CD4-positive, alpha-beta T cell treated with Interleukin-17A for 4 hours (primary cell): ENCODE results near the gene OR6K3.

ENCODE experiments used
- DNase-seq: peaks from one replicate; pipeline ENCODE4 v3.0.0-alpha.2; 2020; ENCODE audit warnings: mixed read lengths

OR6K3 gene

DNA sequence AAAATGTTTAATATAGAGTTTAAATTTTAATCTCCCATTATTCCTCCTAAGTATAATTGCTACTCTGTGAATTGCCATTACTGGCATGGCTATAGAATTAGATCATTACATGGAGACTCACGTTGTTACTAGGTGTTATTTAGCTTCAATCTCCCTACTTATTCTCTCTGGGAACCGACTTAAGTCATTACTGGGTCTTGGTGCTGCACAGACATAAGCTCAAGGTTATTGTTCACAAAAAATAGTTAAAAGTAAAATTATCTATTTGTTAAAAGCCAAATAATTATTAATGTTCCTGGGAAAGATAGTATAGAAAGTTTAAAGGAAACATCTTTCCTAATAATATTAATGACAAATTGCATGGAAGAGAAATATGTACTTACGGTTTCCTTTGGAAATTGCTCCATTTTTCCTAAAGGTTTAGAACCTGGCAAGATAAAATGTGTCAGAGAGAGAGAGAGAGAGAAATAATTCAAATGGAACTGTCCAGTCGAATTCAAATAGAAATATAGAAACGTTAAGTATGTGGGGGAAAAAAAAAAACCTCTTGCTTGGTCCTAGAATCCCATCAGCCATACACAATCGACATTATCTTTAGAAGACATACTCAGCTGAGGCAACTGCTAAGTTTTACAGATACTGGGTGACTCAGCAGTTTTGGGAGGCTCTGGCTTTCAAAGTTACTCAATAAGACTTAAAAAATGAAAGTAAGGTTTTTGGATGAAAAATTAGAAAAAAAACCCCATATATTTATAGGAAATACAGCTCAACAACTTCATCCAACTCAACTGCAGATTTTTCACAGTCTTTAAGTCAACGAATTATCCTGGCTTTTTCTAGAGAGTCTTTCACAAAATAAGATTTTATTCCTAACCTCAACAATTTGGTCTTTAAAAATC lies 34.2 kb downstream of the OR6K3 start, which contains the start of gene SPTA1:
Gene SPTA1, minus strand, starts transcription at position 605 of the 899 bp plus-strand sequence. Its CDS starts 198 bp downstream, at position 407.
- no peak for DNase-seq

DNA sequence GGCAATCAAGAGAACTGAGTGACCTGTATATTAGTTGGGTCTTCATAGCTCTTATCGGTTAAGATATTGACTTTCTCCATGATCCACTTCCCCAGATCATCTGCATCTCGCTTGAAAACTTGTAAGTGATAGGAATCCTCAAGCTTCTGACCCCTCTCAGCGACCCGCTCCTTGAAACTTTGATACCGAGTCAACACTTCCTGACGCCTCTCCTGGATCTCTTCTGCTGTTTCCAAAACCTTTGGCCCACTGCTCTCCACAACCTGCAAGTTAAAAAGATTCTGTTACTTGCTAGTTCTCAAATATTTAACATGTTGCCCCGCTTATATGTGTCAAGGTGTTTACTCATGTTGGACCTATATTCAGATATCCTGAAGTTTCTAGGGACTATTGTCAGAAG lies 35.4 kb downstream of the OR6K3 start:
- no peak for DNase-seq

DNA sequence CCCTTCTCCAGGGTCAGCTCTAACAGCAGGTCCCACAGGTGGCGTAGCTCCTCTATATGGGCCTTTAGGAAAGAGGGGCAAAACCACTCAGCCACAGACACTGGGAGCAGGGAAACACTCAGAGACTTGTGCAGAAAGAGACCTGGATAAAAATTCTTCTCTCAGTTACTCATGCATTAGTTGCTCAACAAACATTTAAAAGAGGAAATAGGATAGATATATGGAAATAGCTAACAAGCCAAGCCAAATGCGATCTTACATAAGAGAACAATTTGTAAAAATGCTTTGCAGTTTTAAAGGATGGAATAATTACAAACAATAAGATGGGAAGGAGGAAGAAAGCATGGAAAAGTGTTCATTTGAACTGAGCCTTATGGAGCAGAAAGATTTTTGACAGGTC lies 38.9 kb downstream of the OR6K3 start:
- DNase-seq, result no peak

DNA sequence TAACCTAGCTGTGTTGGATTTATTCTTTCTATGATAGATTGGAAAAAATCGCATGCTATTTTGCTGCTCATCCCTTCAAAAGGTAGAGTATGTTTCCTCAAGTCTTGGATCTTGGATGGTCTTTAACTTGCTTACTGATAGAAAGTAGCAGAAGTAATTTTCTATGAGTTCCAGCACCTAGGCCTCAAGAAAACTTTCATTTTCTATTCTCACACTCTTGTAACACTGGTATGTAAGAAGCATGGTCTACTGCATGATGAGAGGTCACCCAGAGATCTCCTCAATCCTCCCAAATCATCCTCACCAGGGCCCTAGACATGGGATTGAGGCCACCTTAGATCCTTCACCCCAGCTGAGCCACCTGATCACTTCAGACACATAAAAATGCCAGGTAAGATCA lies 41.2 kb downstream of the OR6K3 start:
- no peak for DNase-seq

DNA sequence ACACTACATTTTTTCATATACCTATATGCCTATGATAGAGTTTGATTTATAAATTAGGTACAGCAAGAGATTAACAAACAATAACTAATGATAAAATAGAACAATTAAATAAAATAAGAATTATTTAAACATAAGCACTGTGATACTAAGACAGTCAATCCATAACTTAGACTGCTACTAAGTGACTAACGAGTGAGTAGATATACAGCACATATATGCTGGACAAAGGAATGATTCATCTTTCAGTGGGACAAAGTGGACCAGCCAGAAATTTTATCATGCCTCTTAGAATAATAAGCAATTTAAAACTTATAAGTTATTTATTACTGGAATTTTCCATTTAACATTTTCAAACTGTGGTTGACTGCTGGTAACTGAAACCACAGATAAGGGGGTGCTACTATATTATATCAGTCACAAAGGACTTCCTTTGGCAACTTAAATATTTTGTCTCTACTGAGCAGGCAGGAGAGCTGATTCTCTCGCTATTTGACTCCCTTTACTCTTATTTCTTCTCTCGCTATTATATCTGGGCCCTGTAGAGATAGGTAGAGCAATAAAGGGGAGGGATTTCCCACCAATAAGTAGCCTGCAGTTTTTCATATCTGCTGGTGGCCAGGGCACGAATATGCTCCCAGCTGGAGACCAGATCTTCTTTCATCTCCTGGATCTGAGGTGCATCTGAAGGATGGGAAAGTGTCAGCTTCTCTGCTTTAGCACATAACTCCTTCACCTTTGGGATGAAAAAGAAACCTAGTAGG lies 44.8 kb downstream of the OR6K3 start:
- no peak for DNase-seq

DNA sequence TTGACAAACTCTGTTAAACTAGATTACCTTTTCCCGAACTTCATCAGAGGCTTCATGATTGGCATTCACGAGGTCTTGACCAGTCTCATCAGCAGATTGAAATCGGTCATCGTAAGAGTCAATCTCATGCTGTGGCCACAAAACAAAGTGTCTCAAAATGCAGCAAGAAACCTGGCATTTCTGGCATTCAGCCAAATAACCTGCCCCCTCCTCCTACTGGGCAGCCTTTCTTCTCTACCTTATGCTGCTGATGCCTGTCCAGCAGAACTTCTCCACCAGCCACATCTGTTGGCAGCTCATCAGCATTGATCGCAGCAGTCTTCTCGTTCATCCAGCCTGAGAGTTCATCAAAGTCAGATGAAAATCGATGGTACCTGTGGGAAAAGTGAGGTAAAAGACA lies 46.2 kb downstream of the OR6K3 start:
- DNase-seq, result no peak
